ENCODE data around the gene TJP3.

Gene TJP3

GRCh38 chr19:3710265-3710812 is 2.2 kb downstream of the TJP3 start:
- peaks cover 20% of the 10 kb centered on the region for H3K4me1 ChIP-seq (ENCODE audit: low read length)
- H3K4me3 ChIP-seq (ENCODE audit: low read length): no peak overlapping the region
- H3K79me2 ChIP-seq (ENCODE audit: low read length): no peaks in the 10 kb centered on the region
- DNase-seq: no peak
- TF ChIP-seq CTCF (IDR thresholded peaks at IDR 0.05; ENCODE audit: low read length) (no peak), EZH2 (optimal IDR thresholded peaks at IDR 0.05; ENCODE audit: low read depth, low read length) (no peak), EZH2phosphoT487 (IDR thresholded peaks at IDR 0.05; ENCODE audit: low read length) (no peak)
- H3F3A ChIP-seq (ENCODE audit: insufficient read depth, low read length): peaks cover 9% of the 10 kb centered on the region; the same call in 1 of the 2 replicates
- H3K9ac ChIP-seq (ENCODE audit: low read length): no peak overlapping the region
- no peaks in the 10 kb centered on the region for H3K9me3 ChIP-seq (replicated peaks; ENCODE audit: insufficient read depth, low read length)
- peaks cover 56% of the 10 kb centered on the region for H3K27me3 ChIP-seq (replicated peaks; ENCODE audit: insufficient read depth, low read length)
- no peak overlapping the region for H2AFZ ChIP-seq (ENCODE audit: low read length)
- H3K27ac ChIP-seq (ENCODE audit: low read length): no peak overlapping the region
- no peaks in the 10 kb centered on the region for H3K36me3 ChIP-seq (replicated peaks; ENCODE audit: insufficient read depth, low read length)
- no peaks in the 10 kb centered on the region for H3K9me2 ChIP-seq (replicated peaks; ENCODE audit: insufficient read depth, low read length)
- no peaks in the 10 kb centered on the region for H4K20me1 ChIP-seq (ENCODE audit: insufficient read depth, low read length)
- no peak overlapping the region for H3K4me2 ChIP-seq (ENCODE audit: low read depth, low read length)

GRCh38 chr19:3712663-3713611 is 4.8 kb downstream of the TJP3 start:
- Histone ChIP-seq H3K27me3 (replicated peaks; ENCODE audit: insufficient read depth, low read length) (peaks cover 70% of the 10 kb centered on the region), H2AFZ (ENCODE audit: low read length) (0 out of 2 replicates have a peak overlapping the region, but pooled peaks have one; percentile 23), H3K36me3 (replicated peaks; ENCODE audit: insufficient read depth, low read length) (no peaks in the 10 kb centered on the region), H3K4me3 (ENCODE audit: low read length) (no peak overlapping the region), H3K9me3 (replicated peaks; ENCODE audit: insufficient read depth, low read length) (no peaks in the 10 kb centered on the region), H3K9ac (ENCODE audit: low read length) (no peak overlapping the region), H4K20me1 (ENCODE audit: insufficient read depth, low read length) (no peaks in the 10 kb centered on the region), H3F3A (ENCODE audit: insufficient read depth, low read length) (peaks cover 6% of the 10 kb centered on the region; the same call in 1 of the 2 replicates), H3K9me2 (replicated peaks; ENCODE audit: insufficient read depth, low read length) (no peaks in the 10 kb centered on the region), H3K27ac (ENCODE audit: low read length) (no peak overlapping the region), H3K4me1 (ENCODE audit: low read length) (peaks cover 16% of the 10 kb centered on the region), H3K4me2 (ENCODE audit: low read depth, low read length) (no peak overlapping the region), H3K79me2 (ENCODE audit: low read length) (no peaks in the 10 kb centered on the region)
- no peak for DNase-seq
- TF ChIP-seq EZH2 (optimal IDR thresholded peaks at IDR 0.05; ENCODE audit: low read depth, low read length) (no peak), EZH2phosphoT487 (IDR thresholded peaks at IDR 0.05; ENCODE audit: low read length) (0 out of 2 replicates have a peak, but pooled peaks have one; percentile 24), CTCF (IDR thresholded peaks at IDR 0.05; ENCODE audit: low read length) (no peak)

DNA sequence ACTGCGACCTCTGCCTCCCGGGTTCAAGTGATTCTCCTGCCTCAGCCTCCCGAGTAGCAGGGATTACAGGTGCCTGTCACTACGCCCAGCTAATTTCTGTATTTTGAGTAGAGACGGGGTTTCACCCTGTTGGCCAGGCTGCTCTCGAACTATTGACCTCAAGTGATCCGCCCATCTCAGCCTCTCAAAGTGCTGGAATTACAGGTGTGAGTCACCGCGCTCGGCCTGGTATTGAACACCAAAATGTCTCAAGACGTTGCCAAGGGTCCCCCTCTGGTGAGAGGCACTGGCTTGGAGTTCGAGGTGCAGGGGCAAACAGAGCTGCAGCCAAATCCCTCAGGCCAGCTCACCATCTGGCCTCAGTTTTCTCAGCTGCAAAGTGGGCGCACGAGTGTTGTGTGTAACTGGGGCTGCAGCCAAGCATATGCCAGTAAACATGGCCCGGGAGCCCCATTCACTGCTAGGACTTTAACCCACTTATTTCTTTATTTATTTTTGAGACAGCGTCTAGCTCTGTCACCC is 8.0 kb downstream of the TJP3 start:
- Histone ChIP-seq H3K27me3 (replicated peaks; ENCODE audit: insufficient read depth, low read length) (peaks cover 69% of the 10 kb centered on the region), H3K4me3 (ENCODE audit: low read length) (no peak overlapping the region), H3F3A (ENCODE audit: insufficient read depth, low read length) (no peaks in the 10 kb centered on the region; the same call in 1 of the 2 replicates), H3K9ac (ENCODE audit: low read length) (no peak overlapping the region), H3K4me2 (ENCODE audit: low read depth, low read length) (no peak overlapping the region), H3K9me2 (replicated peaks; ENCODE audit: insufficient read depth, low read length) (no peaks in the 10 kb centered on the region), H3K27ac (ENCODE audit: low read length) (no peak overlapping the region), H4K20me1 (ENCODE audit: insufficient read depth, low read length) (no peaks in the 10 kb centered on the region), H3K9me3 (replicated peaks; ENCODE audit: insufficient read depth, low read length) (no peaks in the 10 kb centered on the region), H2AFZ (ENCODE audit: low read length) (no peak overlapping the region), H3K79me2 (ENCODE audit: low read length) (no peaks in the 10 kb centered on the region), H3K36me3 (replicated peaks; ENCODE audit: insufficient read depth, low read length) (no peaks in the 10 kb centered on the region), H3K4me1 (ENCODE audit: low read length) (peaks cover 9% of the 10 kb centered on the region; the same call in 1 of the 2 replicates)
- no peak for TF ChIP-seq CTCF (IDR thresholded peaks at IDR 0.05; ENCODE audit: low read length)
- no peak for TF ChIP-seq EZH2phosphoT487 (IDR thresholded peaks at IDR 0.05; ENCODE audit: low read length)
- TF ChIP-seq EZH2 (optimal IDR thresholded peaks at IDR 0.05; ENCODE audit: low read depth, low read length): no peak
- no peak for DNase-seq
